ENCODE results near the gene PLTP.

- TF ChIP-seq CTCF (IDR thresholded peaks at IDR 0.05), result no peak
- TF ChIP-seq POLR2A (IDR thresholded peaks at IDR 0.05), result no peak
Observed at GRCh38 chr20:45907219-45907948, 4.6 kb downstream of the PLTP start.

Data from heart left ventricle (tissue), 13 donors.